ENCODE measurements around the gene PLEKHA6. TPM values are rescaled to one million over a fixed set of nuclear protein-coding genes. Genes with fewer than 3 reads are reported as not detected.

PLEKHA6 gene
- total RNA-seq, 2 experiments from 2014 or later: 0.53 to 0.82 TPM

GRCh38 chr1:204289280-204289679, 70.4 kb downstream of the PLEKHA6 start:
- Histone ChIP-seq H3K4me1 (ENCODE audit: insufficient read depth, low read length) (peaks cover 28% of the 10 kb centered on the region), H3K27me3 (ENCODE audit: control insufficient read depth in 1 of 2, insufficient read depth in 2 of 2, low read length in 2 of 2) (peaks cover 0 to 2% of the 10 kb centered on the region in 2 experiments), H3K27ac (ENCODE audit: low read depth in 1 of 2, low read length in 2 of 2) (no peak overlapping the region), H3K4me3 (ENCODE audit: low read length) (no peak overlapping the region), H3K36me3 (ENCODE audit: insufficient read depth, low read length) (no peaks in the 10 kb centered on the region), H3K9me3 (ENCODE audit: control insufficient read depth in 1 of 2, insufficient read depth in 1 of 2, low read length in 2 of 2) (no peaks in the 10 kb centered on the region)
- Mint-ChIP-seq H3K27me3 (peaks cover 12% of the 10 kb centered on the region), H3K9me3 (no peaks in the 10 kb centered on the region), H3K36me3 (ENCODE audit: low read depth) (no peaks in the 10 kb centered on the region), H3K4me1 (ENCODE audit: low read depth) (peaks cover 32% of the 10 kb centered on the region), H3K4me3 (no peak overlapping the region), H3K27ac (no peak overlapping the region)
- ChIA-PET CTCF (no interaction called here), POLR2A (no interaction called here)
- no peak for ATAC-seq (ENCODE audit: poor library complexity)
- no peak for TF ChIP-seq CTCF (IDR thresholded peaks at IDR 0.05)
- no peak for DNase-seq
- intact Hi-C loops (cut with DNase I, micrococcal nuclease): no loop called here

GRCh38 chr1:204288021-204288588, 71.6 kb downstream of the PLEKHA6 start:
- Mint-ChIP-seq H3K36me3 (ENCODE audit: low read depth) (no peaks in the 10 kb centered on the region), H3K9me3 (no peaks in the 10 kb centered on the region), H3K27me3 (peaks cover 6% of the 10 kb centered on the region), H3K4me3 (no peak overlapping the region), H3K4me1 (ENCODE audit: low read depth) (peaks cover 32% of the 10 kb centered on the region), H3K27ac (peak overlapping the region; percentile 85)
- ATAC-seq (ENCODE audit: poor library complexity) (no peak), DNase-seq (peak in 1 of 14 experiments; percentile 13)
- Histone ChIP-seq H3K9me3 (ENCODE audit: control insufficient read depth in 1 of 2, insufficient read depth in 1 of 2, low read length in 2 of 2) (no peaks in the 10 kb centered on the region), H3K27me3 (ENCODE audit: control insufficient read depth in 1 of 2, insufficient read depth in 2 of 2, low read length in 2 of 2) (no peaks in the 10 kb centered on the region), H3K4me3 (ENCODE audit: low read length) (no peak overlapping the region), H3K27ac (ENCODE audit: low read depth in 1 of 2, low read length in 2 of 2) (no peak overlapping the region), H3K36me3 (ENCODE audit: insufficient read depth, low read length) (no peaks in the 10 kb centered on the region), H3K4me1 (ENCODE audit: insufficient read depth, low read length) (peaks cover 28% of the 10 kb centered on the region)
- intact Hi-C loops (cut with DNase I, micrococcal nuclease): no loop called here
- ChIA-PET POLR2A (no interaction called here), CTCF (no interaction called here)
- no peak for TF ChIP-seq CTCF (IDR thresholded peaks at IDR 0.05)

GRCh38 chr1:204287466-204287891, 72.2 kb downstream of the PLEKHA6 start:
- peak overlapping the region; percentile 85 for H3K27ac Mint-ChIP-seq
- ChIA-PET CTCF (no interaction called here), POLR2A (no interaction called here)
- H3K4me1 Mint-ChIP-seq (ENCODE audit: low read depth): peaks cover 32% of the 10 kb centered on the region
- H3K4me1 ChIP-seq (ENCODE audit: insufficient read depth, low read length): peaks cover 28% of the 10 kb centered on the region
- peaks cover 6% of the 10 kb centered on the region for H3K27me3 Mint-ChIP-seq
- H3K9me3 Mint-ChIP-seq: no peaks in the 10 kb centered on the region
- H3K4me3 Mint-ChIP-seq: peak overlapping the region; percentile 80
- H3K36me3 Mint-ChIP-seq (ENCODE audit: low read depth): no peaks in the 10 kb centered on the region
- no peaks in the 10 kb centered on the region for H3K36me3 ChIP-seq (ENCODE audit: insufficient read depth, low read length)
- intact Hi-C loops (cut with DNase I, micrococcal nuclease): no loop called here
- H3K9me3 ChIP-seq (ENCODE audit: control insufficient read depth in 1 of 2, insufficient read depth in 1 of 2, low read length in 2 of 2): no peaks in the 10 kb centered on the region
- no peak for ATAC-seq (ENCODE audit: poor library complexity)
- no peaks in the 10 kb centered on the region for H3K27me3 ChIP-seq (ENCODE audit: control insufficient read depth in 1 of 2, insufficient read depth in 2 of 2, low read length in 2 of 2)
- no peak for TF ChIP-seq CTCF (IDR thresholded peaks at IDR 0.05)
- H3K27ac ChIP-seq (ENCODE audit: low read depth in 1 of 2, low read length in 2 of 2): no peak overlapping the region
- peak overlapping the region; percentile 58 for H3K4me3 ChIP-seq (ENCODE audit: low read length)
- peak in 1 of 14 experiments; percentile 5 for DNase-seq

Data from CD4-positive, alpha-beta T cell (primary cell).